ENCODE results near the gene COPS2.
"Not testable (repeated sequence)": the region's sequence is repeated elsewhere in the genome, so short reads cannot be mapped to it uniquely, and the experiment has no call there.

COPS2 gene

GRCh38 chr15:49155110-49155833 lies at the start of gene COPS2:
COPS2 (minus strand) TSS chr15:49155599; CDS start chr15:49155578, 21 bp downstream.
- DNase-seq (ENCODE audit: low read depth in 4 of 4, low spot score in 1 of 4): peak; percentile 81 to 85 (median 83)

- no peak for DNase-seq (ENCODE audit: low read depth in 4 of 4, low spot score in 1 of 4)
Observed at GRCh38 chr15:49200347-49200746, 44.9 kb upstream of the COPS2 start.

DNA sequence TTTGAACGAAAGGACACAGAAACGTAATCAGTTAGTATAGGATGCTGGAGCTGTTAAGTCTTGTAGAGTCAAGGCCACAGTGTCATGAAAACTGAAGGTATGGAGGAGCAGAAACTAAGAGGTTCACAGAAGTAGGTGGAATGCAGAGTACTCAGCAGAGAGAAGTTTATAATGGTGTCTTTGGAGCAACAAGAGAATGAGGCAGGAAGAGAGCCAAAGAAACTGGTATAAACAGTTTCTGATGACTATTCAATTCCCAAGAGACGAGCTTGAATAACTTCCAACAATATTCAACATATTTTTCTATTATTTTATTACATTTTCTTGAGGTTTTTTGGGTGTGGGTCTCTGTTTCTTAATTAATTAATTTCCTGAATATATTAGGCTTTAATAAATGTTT lies 44.3 kb upstream of the COPS2 start:
- no peak for DNase-seq (ENCODE audit: low read depth in 4 of 4, low spot score in 1 of 4)

DNA sequence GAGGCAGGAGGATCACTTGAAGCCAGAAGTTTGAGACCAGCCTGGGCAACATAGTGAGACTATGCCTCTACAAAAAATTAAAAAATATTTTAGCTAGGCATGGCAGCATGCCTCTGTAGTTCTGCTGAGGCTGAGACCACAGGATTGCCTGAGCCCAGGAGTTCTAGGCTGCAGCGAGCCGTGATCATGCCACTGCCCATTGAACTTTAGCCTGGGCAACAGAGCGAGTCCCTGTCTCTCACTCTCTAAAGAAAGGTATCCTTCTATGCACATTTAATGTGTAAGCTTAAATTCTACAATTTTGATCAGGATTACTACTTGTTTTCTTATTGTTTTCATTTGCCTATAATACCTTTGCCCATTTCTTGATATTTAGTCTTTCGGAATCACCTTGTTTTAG lies 41.5 kb upstream of the COPS2 start:
- no peak for DNase-seq (ENCODE audit: low read depth in 4 of 4, low spot score in 1 of 4)

DNA sequence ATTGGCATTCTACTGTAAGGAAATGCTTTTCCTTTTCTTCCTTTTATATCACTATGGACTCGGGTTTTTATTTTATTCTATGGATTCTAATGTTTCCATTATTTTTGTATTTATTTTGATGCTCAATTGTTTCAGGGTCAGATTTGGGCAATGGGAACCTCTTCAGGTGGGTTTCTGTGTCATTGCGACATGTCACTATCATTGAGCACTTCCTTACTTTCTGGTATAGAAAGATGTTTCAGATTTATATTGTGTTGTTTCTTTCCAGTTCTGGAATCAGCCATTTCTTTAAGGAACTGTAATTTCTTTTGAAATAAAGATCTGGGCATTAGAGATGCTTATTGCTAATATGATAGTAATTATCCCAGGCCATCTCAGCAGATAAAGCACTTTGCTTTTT lies 36.5 kb upstream of the COPS2 start:
- no peak for DNase-seq (ENCODE audit: low read depth in 4 of 4, low spot score in 1 of 4)

GRCh38 chr15:49190586-49190985 lies 35.2 kb upstream of the COPS2 start:
- no peak for DNase-seq (ENCODE audit: low read depth in 4 of 4, low spot score in 1 of 4)

GRCh38 chr15:49189631-49190030 lies 34.2 kb upstream of the COPS2 start:
- no peak for DNase-seq (ENCODE audit: low read depth in 4 of 4, low spot score in 1 of 4)

GRCh38 chr15:49188933-49189332 lies 33.5 kb upstream of the COPS2 start:
- no peak for DNase-seq (ENCODE audit: low read depth in 4 of 4, low spot score in 1 of 4)

DNA sequence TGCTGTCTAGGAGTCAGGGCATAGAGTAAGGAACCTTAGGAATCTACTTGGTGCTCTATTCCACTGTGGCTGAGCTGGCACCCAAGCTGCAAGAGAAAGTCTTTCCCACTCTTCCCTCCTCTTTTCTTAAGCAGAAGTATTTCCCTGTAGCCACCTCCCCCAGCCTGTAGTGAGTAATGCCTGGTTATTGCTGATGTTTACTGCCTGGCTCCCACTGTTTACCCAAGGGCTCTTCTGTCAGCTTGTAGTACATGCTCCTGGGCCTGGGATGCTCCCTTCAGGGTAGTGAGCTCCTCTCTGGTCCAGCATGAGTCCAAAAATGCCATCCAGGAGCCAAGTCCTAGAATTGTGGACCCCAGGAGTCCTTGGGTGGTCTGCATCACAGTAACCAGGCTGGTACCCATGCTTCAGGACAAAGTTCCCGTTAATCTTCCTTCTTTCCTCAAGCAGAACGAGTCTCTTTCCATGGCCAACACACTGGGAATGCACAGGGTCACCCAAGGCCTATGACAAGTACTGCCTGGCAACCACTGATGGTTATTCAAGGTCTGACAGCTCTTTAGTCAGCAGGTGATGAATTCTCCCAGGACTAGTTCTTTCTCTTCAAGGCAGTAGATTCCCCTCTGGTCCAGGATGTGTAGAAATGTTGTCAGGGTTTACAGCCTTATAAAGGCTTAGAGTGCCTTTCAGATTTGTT lies 32.3 kb upstream of the COPS2 start:
- DNase-seq (ENCODE audit: low read depth in 4 of 4, low spot score in 1 of 4): no peak

DNA sequence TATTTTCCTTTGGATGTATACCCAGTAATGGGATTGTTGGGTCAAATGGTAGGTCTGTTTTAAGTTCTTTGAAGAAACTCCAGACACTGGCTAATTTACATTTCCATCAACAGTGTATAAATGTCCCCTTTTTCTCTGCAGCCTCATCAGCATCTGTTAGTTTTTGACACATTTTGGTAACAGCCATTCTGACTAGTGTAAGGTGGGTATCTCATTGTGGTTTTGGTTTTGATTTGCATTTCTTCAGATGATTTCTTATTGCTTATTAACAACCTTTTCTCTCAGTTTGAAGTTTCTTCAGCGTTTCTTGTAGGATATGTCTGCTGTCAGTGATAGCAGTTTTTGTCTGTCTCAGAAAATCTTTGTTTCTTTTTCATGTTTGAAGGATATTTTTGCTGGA lies 30.1 kb upstream of the COPS2 start:
- DNase-seq (ENCODE audit: low read depth in 4 of 4, low spot score in 1 of 4): no peak

DNA sequence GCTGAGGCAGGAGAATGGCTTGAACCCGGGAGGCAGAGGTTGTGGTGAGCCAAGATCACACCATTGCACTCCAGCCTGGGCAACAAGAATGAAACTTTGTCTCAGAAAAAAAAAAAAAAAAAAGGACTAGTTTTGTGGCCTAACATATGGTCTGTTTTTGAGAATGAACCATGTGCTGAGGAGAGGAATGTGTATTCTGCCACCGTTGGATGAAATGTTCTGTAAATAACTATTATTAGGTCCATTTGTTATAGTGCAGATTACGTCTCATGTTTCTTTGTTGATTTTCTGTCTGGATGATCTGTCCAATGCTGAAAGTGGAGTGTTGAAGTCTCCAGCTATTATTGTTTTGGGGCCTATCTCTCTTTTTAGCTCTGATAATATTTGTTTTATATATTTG lies 28.3 kb upstream of the COPS2 start:
- not testable (repeated sequence) for DNase-seq (ENCODE audit: low read depth in 4 of 4, low spot score in 1 of 4)

- no peak for DNase-seq (ENCODE audit: low read depth in 4 of 4, low spot score in 1 of 4)
Observed at GRCh38 chr15:49182128-49182527, 26.7 kb upstream of the COPS2 start.

- DNase-seq (ENCODE audit: low read depth in 4 of 4, low spot score in 1 of 4): no peak
Observed at GRCh38 chr15:49179433-49180190, 24.2 kb upstream of the COPS2 start.

GRCh38 chr15:49178497-49178896 lies 23.1 kb upstream of the COPS2 start:
- no peak for DNase-seq (ENCODE audit: low read depth in 4 of 4, low spot score in 1 of 4)

- not testable (repeated sequence) for DNase-seq (ENCODE audit: low read depth in 4 of 4, low spot score in 1 of 4)
Observed at GRCh38 chr15:49175582-49176397, 20.4 kb upstream of the COPS2 start.

GRCh38 chr15:49174902-49175301 lies 19.5 kb upstream of the COPS2 start:
- DNase-seq (ENCODE audit: low read depth in 4 of 4, low spot score in 1 of 4): no peak

DNA sequence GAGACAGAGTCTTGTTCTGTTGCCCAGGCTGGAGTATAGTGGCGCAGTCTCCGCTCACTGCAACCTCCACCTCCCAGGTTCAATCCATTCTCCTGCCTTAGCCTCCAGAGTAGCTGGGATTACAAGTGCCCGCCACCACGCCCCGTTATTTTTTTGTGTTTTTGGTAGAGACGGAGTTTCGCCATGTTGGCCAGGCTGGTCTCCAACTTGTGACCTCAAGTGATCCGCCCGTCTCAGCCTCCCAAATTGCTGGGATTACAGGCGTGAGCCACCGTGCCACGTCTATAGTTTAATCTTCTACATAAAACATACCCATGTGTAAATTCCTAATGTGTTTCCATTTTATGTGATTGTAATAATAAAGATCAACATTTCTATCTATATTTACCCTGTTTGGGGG lies 16.4 kb upstream of the COPS2 start:
- DNase-seq (ENCODE audit: low read depth in 4 of 4, low spot score in 1 of 4): no peak

DNA sequence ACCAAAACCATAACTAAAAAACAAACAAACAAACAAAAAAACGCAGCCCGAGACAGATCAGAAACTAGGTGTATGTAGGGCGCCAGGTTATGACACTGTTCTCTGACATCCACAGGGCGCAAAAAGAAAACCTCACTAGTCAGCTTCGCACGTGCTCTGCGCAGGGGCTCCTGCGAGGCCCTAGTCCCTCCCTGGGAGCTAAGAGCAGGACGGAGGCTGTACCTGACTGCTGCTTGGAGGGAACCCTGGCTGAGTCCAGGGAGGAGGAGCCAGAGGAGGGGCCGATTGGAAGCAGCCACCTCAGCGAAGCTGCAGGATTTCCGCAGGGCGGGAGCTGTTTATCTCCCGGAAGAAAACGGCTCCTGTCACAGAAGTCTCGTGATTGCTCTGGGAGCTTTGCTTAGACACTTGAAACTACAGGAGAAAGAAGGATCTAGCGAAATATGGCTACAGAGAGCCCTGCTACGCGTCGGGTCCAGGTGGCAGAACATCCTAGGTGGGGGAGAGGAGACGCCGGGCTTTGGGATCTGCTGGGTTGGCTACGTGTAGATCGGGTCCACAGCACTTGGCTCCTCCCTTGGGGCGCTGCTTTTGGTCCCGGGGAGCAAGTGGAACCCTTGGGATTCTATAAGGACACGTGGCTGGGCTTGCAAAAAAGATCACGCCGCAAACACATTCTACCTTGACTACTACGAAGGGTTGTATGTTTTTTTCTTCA lies 14.6 kb upstream of the COPS2 start, which contains the start of gene GALK2:
TSS of gene GALK2 (plus strand) at position 368 of the 718 bp plus-strand sequence. CDS start at position 444, 76 bp downstream.
- peak; percentile 42 to 75 (median 54) for DNase-seq (ENCODE audit: low read depth in 4 of 4, low spot score in 1 of 4)

- no peak for DNase-seq (ENCODE audit: low read depth in 4 of 4, low spot score in 1 of 4)
Observed at GRCh38 chr15:49168016-49168415, 12.6 kb upstream of the COPS2 start.

- no peak for DNase-seq (ENCODE audit: low read depth in 4 of 4, low spot score in 1 of 4)
Observed at GRCh38 chr15:49164865-49165264, 9.5 kb upstream of the COPS2 start.

Data from stimulated activated CD4-positive, alpha-beta T cell treated with anti-CD3 and anti-CD28 coated beads, Interleukin-1b, Interleukin-23, amount 100 ng/mL, for 24 hours (primary cell).